SH-SY5Y (cell line): ENCODE results near the gene MYNN.

Experiments used
- GATA2 ChIP-seq: IDR thresholded peaks from 2 replicates; pipeline ENCODE4 v1.6.1; 2011; ENCODE audit warnings: mild to moderate bottlenecking, low read depth, low read length
- GATA3 ChIP-seq: IDR thresholded peaks from 2 replicates; pipeline ENCODE4 v1.6.1; 2011; ENCODE audit warnings: low read depth, mild to moderate bottlenecking, low read length, moderate library complexity

MYNN gene

GRCh38 chr3:169792359-169792758, 19.2 kb downstream of the MYNN start:
- no peak for TF ChIP-seq GATA2
- no peak for TF ChIP-seq GATA3

- TF ChIP-seq GATA2, result no peak
- no peak for TF ChIP-seq GATA3
Measured at GRCh38 chr3:169804681-169805080, 31.5 kb downstream of the MYNN start.

- TF ChIP-seq GATA3 (no peak), GATA2 (no peak)
Measured at GRCh38 chr3:169809230-169809795, 36.1 kb downstream of the MYNN start.

- peak; percentile 31; the same call in 1 of the 2 replicates for TF ChIP-seq GATA2
- TF ChIP-seq GATA3, result no peak
Measured at GRCh38 chr3:169811631-169812331, 38.6 kb downstream of the MYNN start.

GRCh38 chr3:169812332-169813235, 39.4 kb downstream of the MYNN start, which contains the start of the genes LRRC34 and LRRIQ4:
Gene LRRC34, minus strand, starts transcription at chr3:169812904. Its CDS starts 356 bp downstream, at chr3:169812548.
Gene LRRIQ4, plus strand, starts transcription at chr3:169812870. Its CDS starts 9,052 bp downstream, at chr3:169821922.
- TF ChIP-seq GATA2 (no peak; the same call in 1 of the 2 replicates), GATA3 (no peak)

GRCh38 chr3:169813278-169813677, 40.1 kb downstream of the MYNN start:
- TF ChIP-seq GATA3 (no peak), GATA2 (no peak)

- TF ChIP-seq GATA3, result no peak
- no peak for TF ChIP-seq GATA2
Measured at GRCh38 chr3:169813757-169814517, 40.7 kb downstream of the MYNN start.

GRCh38 chr3:169815590-169816150, 42.5 kb downstream of the MYNN start:
- TF ChIP-seq GATA2 (no peak), GATA3 (no peak)

- TF ChIP-seq GATA3, result no peak
- no peak for TF ChIP-seq GATA2
Measured at GRCh38 chr3:169818316-169818715, 45.1 kb downstream of the MYNN start.

- TF ChIP-seq GATA3 (no peak), GATA2 (no peak)
Measured at GRCh38 chr3:169822091-169822490, 48.9 kb downstream of the MYNN start.

- TF ChIP-seq GATA2 (no peak), GATA3 (no peak)
Measured at GRCh38 chr3:169822540-169822939, 49.3 kb downstream of the MYNN start.

GRCh38 chr3:169822983-169823382, 49.8 kb downstream of the MYNN start:
- no peak for TF ChIP-seq GATA2
- TF ChIP-seq GATA3, result no peak

GRCh38 chr3:169825316-169825715, 52.1 kb downstream of the MYNN start:
- TF ChIP-seq GATA3 (no peak), GATA2 (no peak)

- TF ChIP-seq GATA2 (no peak), GATA3 (no peak)
Measured at GRCh38 chr3:169827712-169828111, 54.5 kb downstream of the MYNN start.

GRCh38 chr3:169835533-169835932, 62.3 kb downstream of the MYNN start:
- TF ChIP-seq GATA2 (no peak), GATA3 (no peak)
